CD4-positive, alpha-beta memory T cell (primary cell): Measurements from ENCODE around the gene PPP6R1. TPM values are rescaled to one million over a fixed set of nuclear protein-coding genes. Genes with fewer than 3 reads are reported as not detected.
"Not testable (repeated sequence)": the region's sequence is repeated elsewhere in the genome, so short reads cannot be mapped to it uniquely, and the experiment has no call there.

Experiments used
- CTCF ChIA-PET: fragments of 350-600 bp; sonication (Branson Sonifier 250); formaldehyde crosslinking; loops from one replicate; lab custom pipeline; 2021; ENCODE audit warnings: inconsistent platforms; ENCODE audit not compliant: partially characterized antibody; lab: Charles Lee
- POLR2A ChIA-PET: fragments of 350-600 bp; sonication (Branson Sonifier 250); formaldehyde crosslinking; loops from one replicate; lab custom pipeline; 2021; ENCODE audit not compliant: partially characterized antibody; lab: Charles Lee
- DNase-seq, 5 donors: peaks; one replicate each; pipeline versions ENCODE4 v3.0.0 to v3.0.0-alpha.2; 2020 to 2022; ENCODE audit warnings: mixed read lengths in 1 of 5
- H3K27ac ChIP-seq: one replicate; pipeline ENCODE4 v1.7.0; 2013; ENCODE audit warnings: low read depth, low read length
- H3K27me3 ChIP-seq: 2 replicates; pipeline ENCODE4 v1.7.0; 2013; ENCODE audit warnings: mild to moderate bottlenecking, low read length, moderate library complexity; ENCODE audit not compliant: insufficient read depth
- H3K36me3 ChIP-seq: 2 replicates; pipeline ENCODE4 v1.7.0; 2013; ENCODE audit warnings: mild to moderate bottlenecking, low read length, moderate library complexity; ENCODE audit not compliant: insufficient read depth
- H3K4me1 ChIP-seq: 2 replicates; pipeline ENCODE4 v1.7.0; 2013; ENCODE audit warnings: mild to moderate bottlenecking, low read length, moderate library complexity; ENCODE audit not compliant: insufficient read depth
- H3K4me3 ChIP-seq, 2 donors: one replicate each; pipeline ENCODE4 v1.7.0; 2013; ENCODE audit warnings: low read length in 2 of 2, mild to moderate bottlenecking in 1 of 2
- H3K9me3 ChIP-seq, 2 donors: one replicate each; pipeline ENCODE4 v1.7.0; 2013; ENCODE audit warnings: low read length in 2 of 2, control low read depth in 1 of 2; ENCODE audit not compliant: control insufficient read depth in 1 of 2
- H3K27ac Mint-ChIP-seq, 7 donors: one replicate each; pipeline ENCODE4 v1.8.0; 2020 to 2021; ENCODE audit warnings: mixed read lengths in 7 of 7, mild to moderate bottlenecking in 6 of 7, inconsistent platforms in 3 of 7, moderate library complexity in 3 of 7
- H3K27me3 Mint-ChIP-seq, 2 donors: one replicate each; pipeline ENCODE4 v1.8.0; 2020 to 2021; ENCODE audit warnings: mixed read lengths in 2 of 2
- H3K36me3 Mint-ChIP-seq, 2 donors: one replicate each; pipeline ENCODE4 v1.8.0; 2020 to 2021; ENCODE audit warnings: mixed read lengths in 2 of 2, inconsistent platforms in 1 of 2, mild to moderate bottlenecking in 1 of 2
- H3K4me1 Mint-ChIP-seq, 4 donors: one replicate each; pipeline ENCODE4 v1.8.0; 2020 to 2021; ENCODE audit warnings: mixed read lengths in 4 of 4, mild to moderate bottlenecking in 1 of 4
- H3K4me3 Mint-ChIP-seq, 8 donors: one replicate each; pipeline ENCODE4 v1.8.0; 2020 to 2021; ENCODE audit warnings: mixed read lengths in 8 of 8, mild to moderate bottlenecking in 7 of 8, moderate library complexity in 6 of 8, inconsistent platforms in 3 of 8
- H3K9me3 Mint-ChIP-seq, 8 donors: one replicate each; pipeline ENCODE4 v1.8.0; 2020 to 2021; ENCODE audit warnings: mixed read lengths in 8 of 8, mild to moderate bottlenecking in 5 of 8, inconsistent platforms in 3 of 8, moderate library complexity in 1 of 8
- intact Hi-C: fragments of 100-400 bp; cut with micrococcal nuclease; formaldehyde crosslinking; loops from one replicate; pipeline ENCODE4 v1.15.1; 2023
- polyA plus RNA-seq, 2 donors: library from polyadenylated mRNA; unstranded; fragments of 300-500 nt; fragmentation: Illumina TruSeq; gene quantifications; one replicate each; pipeline ENCODE4 v1.2.3, GENCODE V29; 2021
- total RNA-seq, 2 experiments: library from RNA; stranded (reverse); gene quantifications; one replicate each; pipeline ENCODE4 v1.2.3, GENCODE V29; 2021

PPP6R1 gene
- total and polyA plus RNA-seq, 4 experiments from 2014 or later = 22.9 to 162 (median 134) TPM

DNA sequence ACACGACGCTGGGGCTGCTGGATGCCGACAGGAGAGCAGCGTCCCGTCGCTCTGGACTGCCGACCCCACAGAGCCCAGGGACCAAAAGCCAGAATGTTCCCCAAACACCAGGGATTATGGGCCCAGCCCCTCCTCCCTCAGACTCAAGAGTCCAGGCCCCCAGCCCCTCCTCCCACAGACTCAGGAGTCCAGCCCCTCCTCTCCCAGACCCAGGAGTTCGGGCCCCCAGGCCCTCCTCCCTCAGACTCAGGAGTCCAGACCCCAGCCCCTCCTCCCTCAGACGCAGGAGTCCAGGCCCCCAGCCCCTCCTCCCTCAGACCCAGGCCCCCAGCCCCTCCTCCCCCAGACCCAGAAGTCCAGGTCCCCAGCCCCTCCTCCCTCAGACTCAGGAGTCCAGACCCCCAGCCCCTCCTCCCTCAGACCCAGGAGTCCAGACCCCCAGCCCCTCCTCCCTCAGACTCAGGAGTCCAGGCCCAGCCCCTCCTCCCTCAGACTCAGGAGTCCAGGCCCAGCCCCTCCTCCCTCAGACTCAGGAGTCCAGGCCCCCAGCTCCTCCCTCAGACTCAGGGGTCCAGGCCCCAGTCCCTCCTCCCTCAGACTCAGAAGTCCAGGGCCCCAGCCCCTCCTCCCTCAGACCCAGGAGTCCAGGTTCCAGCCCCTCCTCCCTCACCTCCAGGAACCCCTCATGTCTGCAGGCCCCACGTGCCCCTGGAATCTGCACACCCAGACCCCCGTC is 34.0 kb downstream of the PPP6R1 start:
- H3K27me3 Mint-ChIP-seq, H3K9me3 ChIP-seq, H3K4me3 ChIP-seq, CTCF ChIA-PET, H3K4me1 ChIP-seq, H3K4me1 Mint-ChIP-seq, H3K4me3 Mint-ChIP-seq, H3K27me3 ChIP-seq, H3K27ac ChIP-seq, DNase-seq, POLR2A ChIA-PET: not testable (repeated sequence)
- H3K36me3 ChIP-seq = peaks cover 18% of the 10 kb centered on the region
- intact Hi-C loops = loop anchor here (5.0 kb wide), 1 partner anchor 32 kb away; the partner anchor contains the start of gene PPP6R1
- H3K9me3 Mint-ChIP-seq = peaks cover 0 to 11% (median 3%) of the 10 kb centered on the region in 8 donors
- peaks cover 18 to 33% of the 10 kb centered on the region in 2 donors for H3K36me3 Mint-ChIP-seq
- peak overlapping the region in 1 of 7 donors; percentile 25 for H3K27ac Mint-ChIP-seq

GRCh38 chr19:55224038-55224665 is 34.7 kb downstream of the PPP6R1 start:
- POLR2A ChIA-PET = no interaction called here
- intact Hi-C loops = loop anchor here (5.0 kb wide), 1 partner anchor 33 kb away; the partner anchor contains the start of gene PPP6R1
- Histone ChIP-seq H3K4me3 (no peak overlapping the region), H3K9me3 (no peaks in the 10 kb centered on the region), H3K36me3 (peaks cover 11% of the 10 kb centered on the region), H3K4me1 (no peaks in the 10 kb centered on the region), H3K27me3 (no peaks in the 10 kb centered on the region), H3K27ac (no peak overlapping the region)
- peaks cover 0 to 11% (median 3%) of the 10 kb centered on the region in 8 donors for H3K9me3 Mint-ChIP-seq
- no peak overlapping the region for H3K27ac Mint-ChIP-seq
- H3K4me3 Mint-ChIP-seq = no peak overlapping the region
- no peak for DNase-seq
- H3K27me3 Mint-ChIP-seq = no peaks in the 10 kb centered on the region
- peaks cover 18 to 31% of the 10 kb centered on the region in 2 donors for H3K36me3 Mint-ChIP-seq
- CTCF ChIA-PET = no interaction called here
- H3K4me1 Mint-ChIP-seq = peaks cover 0 to 7% (median 1%) of the 10 kb centered on the region in 4 donors

DNA sequence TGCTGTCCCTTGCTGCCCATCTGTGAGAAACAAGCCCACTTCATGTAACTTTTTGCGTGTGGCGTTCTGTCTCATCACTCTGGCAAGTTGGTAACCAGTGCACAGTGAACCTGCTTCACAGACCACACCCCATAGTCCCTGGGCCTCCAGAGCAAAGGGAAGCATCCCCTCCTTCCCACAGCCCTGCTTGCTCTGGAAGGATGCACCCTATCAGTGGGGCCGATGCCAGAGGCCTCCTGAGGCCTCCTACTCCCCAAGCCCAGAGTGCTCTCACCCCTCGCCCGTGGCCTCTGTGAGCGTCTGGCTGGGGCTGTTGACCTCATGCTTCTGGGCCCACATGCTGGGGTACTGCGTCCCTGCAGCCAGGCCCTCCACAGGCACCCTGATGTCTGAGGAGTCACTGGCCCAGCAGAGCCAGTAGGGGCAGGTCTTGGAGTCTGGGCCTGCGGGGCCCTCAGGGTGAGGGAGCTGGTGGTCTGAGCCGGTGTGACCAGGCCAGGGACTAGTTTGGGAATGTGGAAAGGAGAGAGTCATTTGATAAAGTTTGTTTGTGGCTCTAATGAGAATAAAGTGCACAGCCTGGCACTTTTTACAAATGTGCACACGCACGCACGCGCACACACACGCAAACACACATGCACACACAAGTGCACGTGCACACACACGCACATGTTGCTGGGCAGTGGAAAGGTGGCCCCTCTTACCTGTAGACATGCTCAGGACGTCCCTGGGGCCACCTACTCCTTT is 35.4 kb downstream of the PPP6R1 start:
- Mint-ChIP-seq H3K9me3 (peaks cover 0 to 11% (median 3%) of the 10 kb centered on the region in 8 donors), H3K4me1 (peaks cover 0 to 7% (median 1%) of the 10 kb centered on the region in 4 donors), H3K36me3 (peaks cover 18 to 27% of the 10 kb centered on the region in 2 donors), H3K4me3 (peak overlapping the region in 1 of 8 donors; percentile 45), H3K27ac (no peak overlapping the region), H3K27me3 (no peaks in the 10 kb centered on the region)
- Histone ChIP-seq H3K9me3 (no peaks in the 10 kb centered on the region), H3K36me3 (peaks cover 5% of the 10 kb centered on the region), H3K4me1 (no peaks in the 10 kb centered on the region), H3K27ac (no peak overlapping the region), H3K4me3 (no peak overlapping the region), H3K27me3 (no peaks in the 10 kb centered on the region)
- ChIA-PET CTCF (no interaction called here), POLR2A (no interaction called here)
- intact Hi-C loops = loop anchor here (5.0 kb wide), 1 partner anchor 34 kb away; the partner anchor contains the start of gene PPP6R1
- DNase-seq = no peak

DNA sequence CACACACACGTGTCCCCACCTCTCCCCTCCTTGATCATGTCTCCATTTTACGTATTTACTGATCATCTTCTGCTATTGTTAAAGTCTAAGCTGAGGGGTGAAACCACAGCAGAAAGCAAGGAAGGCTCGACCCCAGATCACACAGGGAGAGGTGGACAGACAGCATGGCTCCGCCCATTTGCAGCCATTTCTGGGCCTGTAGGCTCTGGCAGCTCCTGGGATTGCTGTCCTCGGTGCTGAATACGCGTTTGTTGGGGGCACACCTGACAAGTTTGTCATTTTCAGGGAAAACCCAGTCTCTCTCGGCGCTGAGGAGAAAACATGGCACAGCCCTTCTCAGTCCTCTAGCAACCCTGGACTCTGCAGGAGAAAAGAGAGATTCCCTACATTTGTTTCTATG is 38.3 kb downstream of the PPP6R1 start:
- no peak overlapping the region for H3K27ac ChIP-seq
- Mint-ChIP-seq H3K4me1 (peaks cover 5 to 14% (median 9%) of the 10 kb centered on the region in 4 donors), H3K4me3 (no peak overlapping the region), H3K9me3 (peaks cover 0 to 17% (median 8%) of the 10 kb centered on the region in 8 donors), H3K36me3 (peaks cover 4 to 9% of the 10 kb centered on the region in 2 donors), H3K27me3 (peaks cover 6 to 11% of the 10 kb centered on the region in 2 donors), H3K27ac (no peak overlapping the region)
- peaks cover 11% of the 10 kb centered on the region for H3K4me1 ChIP-seq
- ChIA-PET POLR2A (no interaction called here), CTCF (interaction anchor here (0.9 to 1.3 kb wide), 2 partner anchors 39 to 71 kb away, joined by 3 read pairs; no protein-coding TSS in a partner anchor)
- H3K27me3 ChIP-seq = no peaks in the 10 kb centered on the region
- H3K36me3 ChIP-seq = no peaks in the 10 kb centered on the region
- intact Hi-C loops = loop anchor here (5.0 kb wide), 1 partner anchor 37 kb away; the partner anchor contains the start of gene PPP6R1
- no peak for DNase-seq
- no peaks in the 10 kb centered on the region for H3K9me3 ChIP-seq
- no peak overlapping the region for H3K4me3 ChIP-seq

GRCh38 chr19:55216461-55217198 is 42.2 kb downstream of the PPP6R1 start:
- Histone ChIP-seq H3K9me3 (no peaks in the 10 kb centered on the region), H3K36me3 (no peaks in the 10 kb centered on the region), H3K4me3 (no peak overlapping the region), H3K27ac (no peak overlapping the region), H3K4me1 (peaks cover 11% of the 10 kb centered on the region), H3K27me3 (no peaks in the 10 kb centered on the region)
- peak overlapping the region in 2 of 7 donors; percentile 42 to 76 for H3K27ac Mint-ChIP-seq
- ChIA-PET CTCF (interaction anchor here (1.2 kb wide), 1 partner anchor 76 kb away, joined by 4 read pairs; no protein-coding TSS in a partner anchor), POLR2A (interaction anchor here (1.2 kb wide), 1 partner anchor 43 kb away, joined by 4 read pairs; the partner anchor contains the start of gene PPP6R1)
- DNase-seq = peak; percentile 11 to 53 (median 23)
- peak overlapping the region in 3 of 8 donors; percentile 22 to 41 (median 35) for H3K4me3 Mint-ChIP-seq
- H3K9me3 Mint-ChIP-seq = peaks cover 0 to 33% (median 21%) of the 10 kb centered on the region in 8 donors
- H3K27me3 Mint-ChIP-seq = peaks cover 21 to 23% of the 10 kb centered on the region in 2 donors
- H3K4me1 Mint-ChIP-seq = peaks cover 3 to 16% (median 9%) of the 10 kb centered on the region in 4 donors
- intact Hi-C loops = no loop called here
- H3K36me3 Mint-ChIP-seq = peaks cover 2 to 11% of the 10 kb centered on the region in 2 donors

DNA sequence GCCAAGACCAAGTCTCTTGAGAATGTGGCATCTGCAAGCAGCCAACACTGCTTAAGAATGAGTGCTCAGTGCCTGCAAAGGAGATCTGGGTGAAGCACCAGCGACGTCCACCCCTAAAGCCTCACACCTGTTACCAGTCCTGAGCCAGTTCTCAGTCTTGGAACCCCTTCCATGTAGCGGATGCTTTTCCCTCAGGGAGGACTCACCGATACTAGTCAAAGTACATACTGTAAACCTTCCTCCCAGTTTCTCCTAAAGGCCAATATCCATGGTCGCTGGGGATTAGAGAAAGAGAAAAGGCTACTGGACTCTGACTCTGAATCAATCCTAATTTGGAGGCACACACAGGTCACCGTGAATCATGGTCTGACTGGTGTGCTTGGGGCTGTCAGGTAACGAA is 45.3 kb downstream of the PPP6R1 start:
- H3K4me3 Mint-ChIP-seq = no peak overlapping the region
- Histone ChIP-seq H3K9me3 (no peaks in the 10 kb centered on the region), H3K4me3 (no peak overlapping the region), H3K36me3 (no peaks in the 10 kb centered on the region), H3K27ac (no peak overlapping the region), H3K27me3 (no peaks in the 10 kb centered on the region), H3K4me1 (peaks cover 11% of the 10 kb centered on the region)
- CTCF ChIA-PET = no interaction called here
- peaks cover 0 to 24% (median 20%) of the 10 kb centered on the region in 8 donors for H3K9me3 Mint-ChIP-seq
- peaks cover 3 to 16% (median 6%) of the 10 kb centered on the region in 4 donors for H3K4me1 Mint-ChIP-seq
- intact Hi-C loops = no loop called here
- H3K36me3 Mint-ChIP-seq = peaks cover 0 to 4% of the 10 kb centered on the region in 2 donors
- POLR2A ChIA-PET = no interaction called here
- no peak for DNase-seq
- no peak overlapping the region for H3K27ac Mint-ChIP-seq
- peaks cover 21 to 32% of the 10 kb centered on the region in 2 donors for H3K27me3 Mint-ChIP-seq
